Epithelial cell of esophagus (primary cell): ENCODE measurements around the gene THSD1.
A peak's percentile ranks its signal among the peaks of the same experiment; 100 is the strongest.

ENCODE experiments used
- DNase-seq: peaks from one replicate; pipeline ENCODE4 v3.0.0; 2010; ENCODE audit warnings: low read depth
- H3K4me3 ChIP-seq: 2 replicates; pipeline ENCODE4 v1.5.1; 2011; ENCODE audit warnings: mild to moderate bottlenecking, low read length, control low read depth
- TF ChIP-seq, protein P1 (sequence below): IDR thresholded peaks from 2 replicates; pipeline ENCODE4 v1.5.1; 2011; ENCODE audit warnings: low read depth, mild to moderate bottlenecking, low read length, control low read depth, inconsistent platforms; ENCODE audit not compliant: insufficient read depth; ENCODE audit errors: missing control alignments

Gene THSD1

DNA sequence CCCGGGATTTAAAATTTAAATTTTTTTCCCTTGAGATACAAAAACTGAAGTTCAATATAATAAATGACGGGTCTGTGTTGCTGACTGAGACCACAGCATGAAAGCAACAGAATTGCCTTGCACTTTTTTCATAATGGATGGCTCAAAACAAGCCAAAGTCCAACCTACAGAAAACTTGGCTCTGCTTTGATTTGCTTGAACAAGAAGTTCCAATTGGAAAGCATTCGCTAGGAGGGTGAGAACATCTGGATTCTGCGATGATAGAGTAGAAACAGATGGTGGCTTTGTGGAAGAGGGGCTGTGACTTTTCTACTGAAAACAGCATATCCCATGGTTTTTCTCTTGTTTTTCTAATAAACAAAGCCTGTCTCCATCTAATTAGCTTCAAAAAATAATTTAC is 46.4 kb downstream of the THSD1 start:
- H3K4me3 ChIP-seq = no peak overlapping the region
- TF ChIP-seq, protein P1, sequence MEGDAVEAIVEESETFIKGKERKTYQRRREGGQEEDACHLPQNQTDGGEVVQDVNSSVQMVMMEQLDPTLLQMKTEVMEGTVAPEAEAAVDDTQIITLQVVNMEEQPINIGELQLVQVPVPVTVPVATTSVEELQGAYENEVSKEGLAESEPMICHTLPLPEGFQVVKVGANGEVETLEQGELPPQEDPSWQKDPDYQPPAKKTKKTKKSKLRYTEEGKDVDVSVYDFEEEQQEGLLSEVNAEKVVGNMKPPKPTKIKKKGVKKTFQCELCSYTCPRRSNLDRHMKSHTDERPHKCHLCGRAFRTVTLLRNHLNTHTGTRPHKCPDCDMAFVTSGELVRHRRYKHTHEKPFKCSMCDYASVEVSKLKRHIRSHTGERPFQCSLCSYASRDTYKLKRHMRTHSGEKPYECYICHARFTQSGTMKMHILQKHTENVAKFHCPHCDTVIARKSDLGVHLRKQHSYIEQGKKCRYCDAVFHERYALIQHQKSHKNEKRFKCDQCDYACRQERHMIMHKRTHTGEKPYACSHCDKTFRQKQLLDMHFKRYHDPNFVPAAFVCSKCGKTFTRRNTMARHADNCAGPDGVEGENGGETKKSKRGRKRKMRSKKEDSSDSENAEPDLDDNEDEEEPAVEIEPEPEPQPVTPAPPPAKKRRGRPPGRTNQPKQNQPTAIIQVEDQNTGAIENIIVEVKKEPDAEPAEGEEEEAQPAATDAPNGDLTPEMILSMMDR = no peak
- no peak for DNase-seq

DNA sequence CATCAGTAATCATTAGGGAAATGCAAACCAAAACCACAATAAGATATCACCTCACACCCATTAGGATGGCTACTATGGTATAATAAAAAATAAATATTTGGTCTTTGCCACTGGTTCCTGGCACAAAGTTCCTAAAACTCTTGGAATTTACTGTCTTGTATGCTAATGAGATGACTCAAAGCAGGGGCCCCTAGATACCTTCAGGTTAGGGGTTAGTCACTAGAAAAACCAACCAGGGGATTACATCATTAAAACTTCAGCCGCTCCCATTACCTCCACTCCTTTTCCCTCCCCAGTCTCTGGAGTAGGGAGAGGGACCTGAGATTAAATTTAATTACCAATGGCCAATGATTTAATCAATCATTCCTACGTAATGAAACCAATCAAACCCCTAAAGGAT is 49.6 kb downstream of the THSD1 start:
- TF ChIP-seq, protein P1 = no peak
- H3K4me3 ChIP-seq = no peak overlapping the region
- DNase-seq = peak; percentile 91

DNA sequence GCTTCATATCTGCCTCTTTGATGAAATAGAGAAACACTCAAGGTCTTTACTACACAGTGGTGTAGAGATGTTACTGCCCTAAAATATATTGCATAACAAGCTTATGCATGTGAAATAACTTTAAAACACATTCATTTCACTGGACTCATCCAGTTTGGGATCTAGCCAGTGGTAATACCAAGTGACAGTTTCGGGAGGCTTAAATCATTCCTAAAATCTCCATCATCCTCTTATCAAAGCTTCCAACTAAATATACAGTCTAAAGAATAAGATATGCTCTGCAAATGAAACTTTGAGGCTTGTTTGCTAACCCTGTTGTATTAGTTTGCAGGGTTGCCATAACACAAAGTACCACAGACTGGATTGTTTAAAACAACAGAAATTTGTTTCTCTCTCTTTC is 52.8 kb downstream of the THSD1 start:
- no peak overlapping the region for H3K4me3 ChIP-seq
- peak; percentile 20 for DNase-seq
- TF ChIP-seq, protein P1 = no peak

DNA sequence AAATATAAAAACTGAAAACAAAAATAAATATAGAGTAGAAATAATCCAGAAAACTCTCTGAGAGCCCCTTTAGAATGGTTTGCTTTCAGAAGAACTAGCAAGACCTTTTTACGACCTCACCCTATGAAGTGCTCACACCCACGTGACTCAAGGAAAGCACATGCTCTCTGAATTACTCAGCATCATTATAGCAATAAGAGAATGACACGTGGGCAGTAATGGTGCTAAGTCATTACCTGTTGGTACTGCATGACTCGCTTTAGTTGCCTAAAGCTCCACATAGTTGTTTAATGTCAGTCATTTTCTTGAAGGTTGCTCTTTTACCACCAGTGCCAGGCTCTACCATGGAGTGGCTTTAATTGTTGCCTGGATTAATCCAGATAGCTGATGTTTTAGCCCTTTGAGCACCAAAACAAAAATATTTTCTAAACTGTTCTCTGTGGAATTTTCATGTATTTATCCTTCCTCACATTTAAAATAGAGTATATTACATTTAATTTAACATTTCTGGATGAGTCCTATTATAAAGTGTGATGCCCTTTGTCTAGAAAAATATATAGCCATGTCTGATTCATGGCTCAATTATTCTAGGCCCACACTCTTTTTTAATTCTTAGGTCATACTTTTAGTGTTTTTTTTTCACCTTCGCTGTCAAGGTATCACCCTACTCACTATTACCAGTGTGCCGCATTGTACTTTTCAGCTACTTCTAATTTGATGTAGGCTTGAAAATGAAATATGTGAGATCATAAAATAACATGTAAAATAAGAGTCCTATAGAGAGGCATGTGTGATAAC is 56.8 kb downstream of the THSD1 start:
- no peak overlapping the region for H3K4me3 ChIP-seq
- DNase-seq = peak; percentile 98
- TF ChIP-seq, protein P1 = no peak

DNA sequence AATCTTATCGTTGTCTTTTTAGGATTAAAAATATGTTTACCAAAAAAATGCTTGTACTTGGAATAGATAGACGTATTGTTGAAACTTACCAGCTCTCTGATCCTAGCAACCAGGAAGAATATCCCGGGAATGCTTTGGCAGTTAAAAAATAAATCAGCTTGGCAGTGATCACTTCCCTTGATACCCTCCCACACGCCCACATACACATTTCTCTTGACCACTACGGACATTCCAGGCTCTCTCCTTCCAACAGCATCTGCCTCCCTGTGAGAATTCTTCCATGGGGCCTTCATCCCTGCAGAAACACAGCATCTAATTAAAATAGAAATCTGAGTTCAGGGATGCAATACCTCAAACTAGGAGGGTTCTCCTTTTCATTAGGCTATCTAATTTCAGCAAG is 57.9 kb downstream of the THSD1 start:
- H3K4me3 ChIP-seq = no peak overlapping the region
- DNase-seq = peak; percentile 26
- TF ChIP-seq, protein P1 = no peak

DNA sequence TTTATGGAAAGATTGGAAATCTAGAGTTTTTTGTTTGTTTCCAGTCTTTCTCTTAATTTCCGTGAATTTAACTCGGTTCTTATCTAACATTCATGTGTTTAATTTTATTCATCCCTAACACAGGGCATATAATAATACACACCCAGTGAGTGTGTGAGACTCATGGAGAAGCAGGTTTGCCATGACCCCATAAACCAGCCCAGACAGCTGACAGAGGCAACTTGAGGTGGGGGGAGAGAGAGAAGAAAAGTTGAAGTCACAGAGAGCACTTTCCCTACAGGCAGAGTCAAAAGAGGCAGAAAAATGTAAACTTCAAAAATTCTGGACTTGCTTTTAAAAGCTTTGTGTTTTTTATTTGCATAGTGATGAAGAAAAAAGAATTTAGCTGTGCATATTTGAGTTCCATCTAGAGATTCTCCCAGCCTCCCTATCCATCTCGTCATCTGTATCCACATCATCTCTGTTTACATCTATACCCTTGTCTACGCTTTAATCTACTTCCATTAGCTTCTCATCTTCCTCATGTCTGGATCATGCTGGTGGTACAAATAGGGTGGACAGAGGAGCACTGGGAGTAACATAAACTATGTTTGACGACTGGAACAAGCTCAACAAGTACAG is 60.2 kb downstream of the THSD1 start:
- DNase-seq = peak; percentile 5
- H3K4me3 ChIP-seq = no peak overlapping the region
- TF ChIP-seq, protein P1 = no peak
